GM18868 (cell line): ENCODE data around the gene RFNG.

ENCODE experiments used
- ATAC-seq: cut with Tn5 transposase; IDR thresholded peaks from one replicate; pipeline ENCODE4 v1.9.1; 2021; ENCODE audit warnings: mild to moderate bottlenecking, moderate library complexity; ENCODE audit not compliant: unreplicated experiment

The RFNG gene

DNA sequence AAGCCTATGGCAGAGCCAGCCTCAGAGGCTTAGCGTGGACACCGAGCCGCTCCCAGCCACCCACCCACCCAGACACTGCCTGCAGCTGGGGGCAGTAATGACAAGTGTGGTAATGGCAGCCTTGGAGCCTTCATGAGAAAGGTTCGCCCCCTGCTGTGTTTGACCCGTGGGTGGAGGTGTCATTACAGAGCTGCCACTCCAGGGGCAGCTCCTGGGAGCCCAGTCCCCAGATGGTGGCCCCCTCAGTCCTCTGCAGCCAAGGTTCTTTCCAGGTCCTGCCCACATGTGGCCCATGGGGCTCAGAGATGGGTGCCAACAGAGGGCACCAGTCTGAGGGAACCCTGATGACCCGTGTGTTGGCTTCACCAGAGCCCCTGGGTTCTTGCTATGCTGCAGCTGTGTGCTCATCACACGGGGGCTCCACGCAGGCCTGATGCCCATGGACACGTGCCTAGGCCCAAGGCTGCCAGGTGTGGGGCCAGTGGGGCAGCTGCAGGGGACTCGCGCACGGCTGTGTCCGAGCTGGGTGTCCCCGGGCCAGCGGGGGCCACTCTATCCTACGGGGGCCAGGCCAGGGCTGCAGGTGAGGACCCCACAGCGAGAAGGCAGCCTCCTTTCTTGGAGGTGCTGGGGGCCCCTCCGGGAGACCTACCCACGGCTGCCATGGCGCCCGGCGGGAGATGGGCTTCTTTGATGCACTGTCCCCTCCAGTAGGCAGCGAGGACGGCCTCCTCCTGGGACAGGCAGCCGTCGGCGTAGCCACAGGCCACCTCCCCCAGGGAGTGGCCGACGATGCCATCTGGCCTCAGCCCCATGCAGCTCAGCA, 38.3 kb upstream of the RFNG start:
- no peak for ATAC-seq

DNA sequence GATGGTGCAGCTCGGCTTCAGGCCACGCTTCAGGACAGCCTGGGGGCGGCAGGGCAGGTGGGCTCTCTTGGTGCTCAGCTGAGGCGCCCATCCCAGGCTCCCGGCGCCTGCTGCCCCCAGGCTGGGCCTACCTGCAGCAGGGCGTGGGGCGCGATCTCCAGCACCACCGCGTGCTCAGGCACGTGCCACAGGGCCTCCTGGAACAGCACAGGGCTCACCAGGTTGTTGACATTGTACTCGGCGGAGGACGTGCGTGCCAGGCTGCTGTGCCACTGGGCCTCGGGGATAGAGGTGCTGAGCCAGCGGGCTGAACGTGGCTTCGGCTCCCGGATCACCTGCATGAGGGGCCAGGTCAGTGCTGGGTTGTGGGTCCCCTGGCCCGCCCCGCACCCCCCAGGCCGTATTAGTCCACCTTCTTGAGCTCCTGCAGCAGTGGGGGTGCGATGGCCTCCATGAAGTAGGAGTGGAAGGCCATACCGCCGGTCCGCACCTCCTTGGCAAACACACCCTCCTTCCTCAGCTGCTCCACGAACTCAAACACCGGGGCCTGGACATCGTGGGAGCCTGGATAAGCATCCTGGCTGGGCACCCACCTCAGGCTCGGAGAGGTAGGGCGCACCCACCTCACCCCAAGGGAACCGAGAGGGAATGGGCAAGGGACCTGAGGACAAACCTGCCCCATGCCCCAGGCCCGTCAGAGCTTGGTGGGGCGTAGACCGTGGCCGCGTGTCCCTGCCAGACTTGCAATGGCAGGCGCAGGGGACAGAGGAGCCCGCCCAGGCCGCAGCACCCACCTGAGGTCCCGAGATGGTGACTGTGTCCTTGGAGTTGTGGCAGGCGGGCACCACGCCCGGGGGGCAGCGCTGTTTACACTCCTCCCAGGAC, 37.5 kb upstream of the RFNG start:
- ATAC-seq = no peak

DNA sequence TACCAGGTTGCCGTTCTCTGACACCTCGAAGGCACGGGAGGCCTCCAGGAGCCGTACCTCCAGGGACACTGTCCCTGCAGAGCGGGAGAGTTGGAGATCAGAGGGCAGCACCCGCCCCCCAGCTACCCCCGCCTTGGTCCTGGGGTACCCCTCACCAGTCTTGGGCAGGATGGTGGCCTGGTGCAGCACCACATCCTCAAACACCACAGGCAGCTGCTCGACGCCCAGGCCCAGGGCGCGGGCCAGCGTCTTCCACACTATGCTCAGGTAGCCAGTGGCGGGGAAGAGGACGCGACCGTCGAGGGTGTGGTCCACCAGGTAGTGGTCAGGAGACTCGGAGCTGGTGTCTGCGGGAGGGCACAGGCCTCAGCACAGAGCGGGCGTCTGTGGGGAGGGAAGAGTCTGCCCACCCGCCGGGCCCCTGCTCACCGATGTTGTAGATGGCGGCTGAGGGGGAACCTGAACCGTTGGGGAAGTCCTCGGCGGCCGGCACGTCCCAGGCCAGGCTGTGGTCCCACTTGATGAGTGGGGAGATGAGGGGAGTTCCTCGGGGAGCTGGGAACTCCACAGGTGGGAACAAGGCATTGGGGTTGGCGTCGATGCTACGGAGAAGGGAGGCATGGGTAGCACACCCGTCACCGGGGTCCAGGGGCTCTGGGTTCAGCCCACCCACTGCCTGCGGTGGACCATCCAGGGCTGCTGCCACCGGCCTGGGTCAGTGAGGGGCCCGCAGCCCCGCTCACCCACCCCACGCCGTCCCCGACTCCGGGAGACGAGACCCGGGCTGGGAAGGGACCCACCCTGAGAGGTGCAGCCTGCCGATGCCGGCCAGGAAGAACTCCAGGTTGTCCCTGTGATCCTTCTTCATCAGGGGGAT, 36.6 kb upstream of the RFNG start:
- no peak for ATAC-seq

DNA sequence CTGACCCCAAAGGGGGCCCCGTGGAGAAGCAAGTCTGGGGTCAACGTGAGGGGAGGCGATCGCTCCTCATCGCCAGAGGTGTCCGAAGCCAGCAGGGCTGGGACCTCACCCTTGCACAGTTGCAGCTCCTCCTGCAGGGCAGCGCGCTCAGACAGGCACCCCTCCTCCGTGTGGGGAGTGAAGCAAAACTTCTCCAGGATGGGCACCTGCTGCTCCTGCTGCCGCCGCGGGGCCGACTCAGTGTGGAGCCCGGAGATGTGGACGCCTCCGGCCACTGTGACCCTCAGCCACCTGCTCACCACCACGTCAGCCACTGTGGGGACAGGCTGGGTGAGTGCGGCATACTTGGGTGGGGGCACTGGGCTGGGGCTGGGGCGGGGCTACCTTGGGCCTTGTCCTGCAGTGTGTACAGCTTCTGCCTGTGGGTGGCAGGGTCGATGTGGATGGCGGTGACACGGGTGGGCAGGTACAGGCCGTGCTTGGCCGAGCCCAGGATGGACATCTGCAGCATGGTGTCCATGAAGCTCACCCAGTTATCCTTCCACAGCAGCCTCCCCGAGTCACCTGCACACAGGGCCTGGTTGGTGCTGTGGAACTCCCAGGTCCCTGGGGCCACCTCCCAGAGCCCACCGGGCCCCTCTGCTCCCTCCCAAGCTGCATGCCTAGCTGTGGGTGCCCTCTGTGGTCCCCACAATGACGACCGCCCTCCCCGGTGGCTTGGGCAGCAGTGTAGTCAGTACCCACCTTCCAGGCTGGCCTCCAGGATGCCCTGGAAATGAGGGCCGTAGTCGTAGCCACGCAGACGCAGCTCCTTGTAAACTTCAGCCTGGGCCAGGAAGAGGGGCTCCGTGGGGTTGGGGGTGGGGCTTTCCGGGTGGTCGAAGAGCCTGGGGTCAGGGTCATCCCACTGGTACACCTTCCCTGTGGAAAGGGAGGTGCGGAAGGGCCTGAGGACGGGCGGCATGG, 35.6 kb upstream of the RFNG start:
- no peak for ATAC-seq

DNA sequence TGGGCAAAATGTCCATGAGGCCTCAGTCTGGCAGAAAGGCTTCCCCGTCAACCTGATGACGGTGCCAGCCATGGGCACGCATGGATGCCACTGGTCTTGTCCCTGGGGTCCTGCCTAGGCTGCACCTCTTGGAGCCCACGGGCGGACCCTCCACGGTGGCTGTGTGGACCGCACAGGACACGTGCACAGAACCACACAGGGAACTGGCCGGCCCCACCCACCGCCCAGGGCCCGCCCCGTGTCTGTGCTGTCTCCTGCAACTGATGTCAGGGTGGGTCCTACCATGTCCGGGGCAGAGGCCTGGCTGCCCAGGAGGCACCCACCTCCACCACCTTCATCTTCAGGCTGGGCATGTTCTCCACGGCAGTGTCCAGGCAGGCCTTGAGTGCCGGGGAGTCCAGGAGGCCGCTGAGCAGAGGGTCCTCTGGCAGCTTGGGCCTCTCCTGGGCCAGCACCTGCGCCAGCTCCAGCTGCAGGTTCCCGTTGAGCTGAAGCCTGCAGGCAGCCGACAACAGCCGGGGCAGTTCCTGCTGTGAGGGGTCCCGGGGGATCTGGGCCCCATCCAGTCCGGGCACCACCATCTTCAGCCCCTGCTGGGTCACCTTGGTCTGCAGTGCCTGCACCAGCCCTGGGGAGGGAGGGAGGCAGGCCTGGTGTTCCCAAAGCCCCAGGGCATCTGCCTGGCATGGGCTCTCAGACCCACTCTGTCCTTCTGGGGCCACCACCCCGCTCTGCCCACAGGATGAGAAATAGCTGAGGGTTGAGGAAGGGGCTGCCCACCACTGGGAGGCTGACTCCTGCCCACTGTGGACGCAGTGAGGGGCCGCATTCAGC, 34.5 kb upstream of the RFNG start:
- ATAC-seq = no peak

DNA sequence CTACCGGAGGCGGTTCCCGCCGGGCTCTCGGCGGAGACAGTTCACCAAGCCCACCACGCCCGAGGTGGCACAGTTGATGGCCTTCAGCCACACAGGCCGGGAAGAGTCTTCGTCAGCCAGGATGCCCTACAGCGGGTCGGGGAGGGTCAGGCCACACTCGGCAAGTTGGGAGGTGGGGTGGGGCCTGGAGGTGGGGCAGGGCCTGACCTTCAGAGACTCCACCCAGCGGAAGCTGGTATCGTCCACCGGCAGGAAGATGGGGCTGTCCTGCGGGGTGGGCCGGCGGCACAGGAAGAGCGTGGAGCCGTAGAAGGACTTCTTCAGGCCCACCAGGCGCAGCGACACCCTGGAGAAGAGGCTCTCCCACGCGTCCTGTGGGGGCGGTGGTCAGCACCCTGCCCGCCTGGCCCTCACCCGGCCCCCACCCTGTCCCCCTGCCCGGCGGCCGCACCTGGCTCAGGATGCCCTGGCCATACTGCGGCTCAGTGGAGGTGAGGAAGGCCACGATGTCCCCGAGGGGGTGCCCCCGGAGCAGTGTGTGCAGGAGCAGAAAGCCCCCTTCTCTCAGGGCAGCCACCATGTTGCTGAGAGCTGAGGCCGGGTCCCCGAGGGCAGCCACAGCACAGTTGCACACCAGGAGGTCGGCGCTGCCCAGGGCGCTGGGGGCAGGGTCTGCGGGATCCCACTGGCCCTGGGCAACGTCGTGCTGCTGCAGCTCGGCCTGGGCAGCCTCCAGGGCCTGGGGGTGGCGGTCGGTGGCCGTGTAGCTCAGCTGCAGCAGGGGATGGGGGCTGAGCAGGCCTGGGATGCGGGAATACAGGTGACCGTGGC, 33.6 kb upstream of the RFNG start:
- ATAC-seq = no peak

DNA sequence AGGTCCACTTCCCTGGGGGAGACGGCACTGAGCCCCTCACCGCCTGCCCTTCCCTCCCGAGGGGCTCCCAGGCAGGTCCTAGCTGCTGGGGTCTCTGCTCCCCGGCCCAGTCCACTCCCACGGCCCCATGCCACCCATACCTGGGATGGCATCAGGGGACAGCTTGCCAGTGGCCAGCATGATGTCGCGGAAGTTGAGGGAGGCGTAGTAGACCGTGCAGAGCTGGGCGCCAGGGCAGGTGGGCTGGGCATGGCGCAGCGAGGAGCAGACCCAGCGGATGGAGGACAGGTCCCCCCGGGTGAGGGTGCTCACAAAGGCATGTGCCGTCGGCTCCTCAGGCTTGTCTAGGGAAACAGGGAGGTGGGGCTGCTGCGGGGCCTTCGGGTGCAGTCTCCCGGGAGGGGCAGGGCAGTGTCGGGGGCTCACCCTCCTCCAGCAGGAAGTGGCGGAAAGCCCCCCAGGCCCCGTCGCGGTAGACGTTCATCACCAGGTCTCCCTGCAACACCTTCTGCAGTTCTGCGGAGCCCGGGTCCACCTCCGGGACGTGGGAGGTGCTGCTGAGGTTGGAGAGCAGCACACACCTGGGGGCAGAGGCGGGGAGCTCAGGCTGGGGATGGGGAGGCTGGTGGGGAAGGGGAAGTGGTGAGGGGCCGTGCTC, 32.9 kb upstream of the RFNG start:
- ATAC-seq = no peak

DNA sequence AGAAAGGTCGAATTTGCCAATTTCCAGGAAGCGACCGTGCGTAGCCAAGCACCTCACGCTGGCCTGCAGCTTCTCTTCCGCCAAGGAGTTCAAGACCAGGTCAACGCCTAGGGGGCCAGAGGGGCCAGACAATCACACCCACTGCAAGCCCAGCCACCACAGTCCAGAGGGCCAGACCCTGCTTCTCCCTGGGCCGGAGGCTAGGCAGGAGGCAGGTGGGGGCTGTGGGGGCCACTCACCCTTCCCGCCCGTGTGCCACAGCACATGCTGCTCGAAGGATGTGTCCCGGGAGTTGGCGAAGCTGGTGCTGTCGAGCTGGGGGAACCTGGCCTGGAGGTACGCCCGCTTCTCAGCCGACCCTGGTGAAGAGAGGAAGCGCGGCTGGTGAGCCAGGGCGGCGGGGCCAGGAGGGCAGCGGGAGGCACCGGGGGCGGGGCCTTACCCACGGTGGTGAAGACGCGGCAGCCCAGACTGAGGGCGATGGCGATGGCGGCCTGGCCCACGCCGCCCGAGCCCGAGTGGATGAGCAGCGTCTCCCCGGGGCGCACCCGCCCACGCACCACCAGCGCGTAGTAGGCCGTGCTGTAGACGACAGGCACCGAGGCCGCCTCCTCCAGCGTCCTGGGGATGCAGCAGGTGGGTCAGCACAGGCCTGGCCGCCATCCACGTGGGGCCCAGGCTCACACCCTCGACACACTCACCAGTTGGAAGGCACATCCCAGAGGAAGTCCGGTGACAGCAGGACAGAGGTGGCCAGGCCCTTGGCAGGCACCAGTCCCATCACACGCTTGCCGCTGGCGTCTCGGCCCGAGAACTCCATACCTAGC, 32.1 kb upstream of the RFNG start:
- no peak for ATAC-seq

DNA sequence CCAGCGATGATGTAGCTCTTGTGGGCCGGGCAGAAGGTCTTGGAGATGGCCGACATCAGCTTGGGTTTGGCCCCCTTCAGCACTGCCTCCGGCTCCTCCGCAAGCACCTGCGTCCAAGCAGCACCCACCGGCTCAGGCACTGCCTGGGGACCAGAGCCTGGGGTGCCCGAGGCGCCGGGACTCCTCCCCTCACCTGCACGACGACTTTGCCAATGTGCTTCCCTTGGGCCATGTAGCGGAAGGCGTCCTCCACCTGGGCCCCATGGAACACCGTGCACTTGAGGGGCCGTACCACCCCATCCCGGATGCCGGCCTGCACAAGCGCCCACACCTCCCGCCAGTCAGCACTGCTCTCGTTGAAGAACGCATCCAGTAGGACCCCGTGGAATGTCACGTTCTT, 31.4 kb upstream of the RFNG start:
- ATAC-seq = no peak

DNA sequence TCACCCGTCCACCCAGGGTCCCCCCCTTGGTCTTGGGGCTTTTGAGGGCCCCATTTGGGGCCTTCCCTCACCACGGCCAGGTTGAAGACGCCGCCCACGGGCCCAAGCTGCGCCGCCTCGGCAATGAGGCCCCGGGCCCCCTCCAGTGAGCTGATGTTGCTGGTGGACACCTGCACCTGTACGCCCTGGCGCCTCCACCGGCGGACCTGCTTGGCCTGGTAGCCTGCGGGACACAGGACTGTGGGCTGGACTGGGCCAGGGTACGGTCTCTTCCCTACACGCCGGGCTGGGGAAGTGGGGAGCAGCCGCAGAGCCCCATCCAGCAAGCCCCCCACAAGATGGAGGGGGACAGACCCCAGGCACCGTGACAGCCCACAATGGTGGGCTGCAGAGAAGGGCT, 30.8 kb upstream of the RFNG start:
- ATAC-seq = no peak

DNA sequence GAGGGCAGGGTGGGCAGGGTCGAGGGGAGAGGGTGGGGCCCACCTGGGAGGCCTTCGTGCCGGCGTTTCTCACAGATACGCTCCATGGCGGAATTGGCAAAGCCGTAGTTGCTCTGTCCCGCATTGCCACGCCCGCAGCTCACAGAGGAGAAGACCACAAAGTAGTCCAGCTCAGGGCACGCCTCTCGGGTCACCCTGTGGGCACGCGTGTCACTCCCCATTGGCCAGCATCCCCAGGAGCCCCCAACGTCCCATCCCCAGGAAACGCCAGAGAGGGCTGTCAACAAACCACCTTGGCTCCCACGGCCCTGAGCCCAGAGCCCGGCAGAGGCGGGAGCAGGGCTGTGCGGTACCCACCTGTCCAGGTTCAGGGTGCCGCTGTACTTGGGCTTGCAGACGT, 30.4 kb upstream of the RFNG start:
- ATAC-seq = no peak

DNA sequence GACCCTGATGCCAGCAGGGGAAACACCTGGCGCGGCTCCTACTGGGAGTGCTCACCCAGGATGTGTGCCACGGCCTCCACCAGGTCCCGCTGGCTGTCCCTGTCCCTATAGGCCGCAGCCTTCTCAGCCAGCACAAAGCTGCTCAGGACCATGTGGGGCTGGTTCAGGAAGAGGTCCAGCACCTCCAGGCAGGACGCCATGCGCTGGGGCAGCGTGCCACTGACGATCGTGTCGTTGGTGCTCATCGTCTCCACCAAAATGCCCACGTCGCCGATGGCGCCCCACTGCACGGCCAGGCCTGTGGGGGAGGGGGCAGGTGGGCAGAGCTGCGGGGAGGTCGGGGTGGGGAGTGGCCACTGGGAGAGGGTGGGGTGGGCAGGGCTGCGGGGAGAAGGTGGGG, 29.9 kb upstream of the RFNG start:
- no peak for ATAC-seq

DNA sequence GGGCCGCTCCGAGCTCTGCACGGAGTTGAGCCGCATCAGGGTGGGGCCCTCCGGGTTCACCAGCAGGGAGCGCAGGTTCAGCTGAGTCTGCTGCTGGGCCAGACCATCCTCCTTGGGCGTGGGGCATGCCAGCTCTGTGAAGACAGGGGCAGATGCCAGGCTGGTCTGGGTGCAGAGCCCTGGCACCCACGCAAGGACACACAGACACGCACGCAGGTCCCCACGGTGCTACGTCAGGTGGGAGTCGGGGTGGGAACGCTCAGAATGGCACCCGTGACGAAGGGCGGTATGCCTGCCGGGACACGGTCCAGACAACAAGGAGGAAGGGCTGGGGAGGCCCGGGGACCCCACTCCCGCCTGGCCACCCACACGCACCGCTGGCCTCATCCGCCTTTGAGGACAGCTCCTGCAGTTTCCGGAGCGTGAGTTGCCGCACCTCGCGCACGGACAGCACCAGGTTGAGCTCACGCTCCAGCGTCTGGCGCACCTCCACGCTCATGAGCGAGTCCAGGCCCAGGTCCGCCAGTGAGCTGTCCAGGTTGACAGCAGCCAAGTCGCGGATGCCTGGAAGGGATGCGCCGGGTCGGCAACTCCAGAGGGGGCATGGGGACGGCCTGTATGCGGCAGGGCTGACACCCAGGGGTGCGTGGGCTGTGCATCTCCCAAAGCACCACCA, 29.3 kb upstream of the RFNG start:
- no peak for ATAC-seq

DNA sequence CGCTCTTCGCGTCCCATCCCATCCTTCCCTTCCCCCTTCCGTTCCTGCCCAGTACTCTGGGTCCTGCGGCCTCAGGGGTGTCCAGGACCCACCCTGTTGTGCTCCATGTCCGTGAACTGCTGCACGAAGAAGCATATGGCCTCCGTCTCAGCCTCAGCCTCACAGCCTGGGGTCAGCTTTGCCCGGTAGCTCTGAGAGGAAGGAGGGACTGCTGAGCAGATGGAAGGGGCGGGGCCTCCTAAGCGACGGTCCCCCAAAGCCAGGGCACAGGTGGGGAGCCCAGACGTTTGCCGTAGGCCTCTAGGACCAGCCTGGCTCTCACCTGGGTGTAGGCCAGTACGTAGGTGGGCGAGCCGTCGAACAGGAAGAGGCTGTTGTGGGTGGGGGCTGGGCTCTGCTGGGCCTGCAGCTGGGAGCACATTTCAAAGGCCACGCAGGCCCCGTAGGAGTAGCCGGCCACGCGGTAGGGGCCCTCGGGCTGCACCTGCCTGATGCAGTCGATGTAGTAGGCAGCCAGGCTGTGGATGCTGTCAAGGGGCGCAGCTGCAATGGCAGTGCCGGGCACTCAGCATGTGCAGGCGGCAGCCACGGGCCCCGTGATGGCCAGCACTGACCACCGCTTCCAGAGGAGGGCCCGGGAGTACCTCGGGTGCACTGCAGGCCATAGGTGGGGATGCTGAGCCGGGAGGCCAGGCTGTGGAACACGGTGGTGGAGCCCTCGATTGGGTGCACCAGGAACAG, 28.6 kb upstream of the RFNG start:
- ATAC-seq = no peak

DNA sequence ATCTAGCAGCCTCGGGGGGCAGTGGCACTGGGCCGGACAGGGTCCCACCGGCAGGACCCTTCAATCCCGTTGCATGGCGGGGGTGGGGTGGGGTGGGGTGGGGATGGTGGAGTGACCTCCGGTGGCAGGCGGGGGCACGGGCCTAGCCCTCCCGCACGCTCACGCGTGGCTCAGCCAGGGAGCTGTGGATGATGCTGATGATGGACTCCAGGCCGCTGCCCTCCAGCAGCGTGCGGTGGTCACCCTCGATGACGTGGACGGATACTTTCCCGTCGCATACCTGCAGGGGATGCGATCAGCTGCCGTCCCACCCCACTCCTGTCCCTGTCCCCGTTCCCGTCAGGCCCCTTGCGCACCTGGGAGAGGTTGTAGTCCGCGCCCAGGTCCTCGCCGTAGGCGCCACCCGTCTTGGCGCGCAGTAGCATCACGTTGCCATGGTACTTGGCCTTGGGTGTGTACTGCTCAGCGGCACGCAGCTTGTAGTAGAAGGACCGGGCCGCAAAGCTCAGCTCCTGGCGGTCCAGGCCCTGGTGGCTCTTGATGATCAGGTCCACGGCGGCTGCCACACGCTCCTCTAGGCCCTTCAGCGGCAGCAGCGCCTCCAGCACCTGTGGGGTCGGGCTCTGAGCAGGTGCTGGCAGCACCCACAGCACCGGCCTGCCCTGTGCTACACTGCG, 27.5 kb upstream of the RFNG start:
- ATAC-seq = no peak
